Peyer's patch (tissue), 4 donors: ENCODE measurements around the gene SORBS1. TPM values are rescaled to one million over a fixed set of nuclear protein-coding genes. Genes with fewer than 3 reads are reported as not detected.

Experiments
- DNase-seq, 3 donors: peaks; one replicate each; pipeline ENCODE4 v3.0.0-alpha.2; 2017 to 2019
- H3K27ac ChIP-seq, 4 donors: fragments of 200-600 bp; sonication (generic); one replicate each; pipeline ENCODE4 v1.5.1; 2016 to 2019
- H3K27me3 ChIP-seq, 2 donors: fragments of 200-600 bp; sonication (generic); one replicate each; pipeline ENCODE4 v1.5.1; 2019
- H3K36me3 ChIP-seq, 3 donors: fragments of 200-600 bp; sonication (generic); one replicate each; pipeline ENCODE4 v1.5.1; 2016 to 2019
- H3K4me1 ChIP-seq, 4 donors: fragments of 200-600 bp; sonication (generic); one replicate each; pipeline ENCODE4 v1.5.1; 2016 to 2019
- H3K4me3 ChIP-seq, 4 donors: fragments of 200-600 bp; sonication (generic); 1 replicate in 3 of 4; 2 replicates in 1 of 4; pipeline ENCODE4 v1.5.1; 2016 to 2019; ENCODE audit warnings: mild to moderate bottlenecking in 1 of 4
- H3K9me3 ChIP-seq, 4 donors: fragments of 200-600 bp; sonication (generic); one replicate each; pipeline ENCODE4 v1.5.1; 2016 to 2019; ENCODE audit warnings: mild to moderate bottlenecking in 1 of 4
- CTCF ChIP-seq, 6 experiments: fragments of 450-650 bp in 4 of 6; fragments of 200-600 bp in 2 of 6; sonication (generic) in 1 of 6; IDR thresholded peaks; one replicate each; pipeline ENCODE4 v1.5.1; 2017 to 2019; ENCODE audit warnings: antibody characterized with exemption in 6 of 6, mild to moderate bottlenecking in 3 of 6, moderate library complexity in 1 of 6
- POLR2A ChIP-seq, 2 donors: fragments of 450-650 bp; IDR thresholded peaks; one replicate each; pipeline ENCODE4 v1.5.1; 2017; ENCODE audit warnings: antibody characterized with exemption in 2 of 2, mild to moderate bottlenecking in 2 of 2, moderate library complexity in 2 of 2
- total RNA-seq, 4 donors: library from RNA; depleted of rRNA; stranded (reverse); fragments of >200 nt; gene quantifications; one replicate each; pipeline ENCODE4 v1.1.0, GENCODE V29; 2016

SORBS1 gene
- total RNA-seq, 4 donors from 2014 or later = 34.3 to 57.1 (median 48.7) TPM

- DNase-seq = no peak
- Histone ChIP-seq H3K4me3 (no peak overlapping the region), H3K27me3 (no peaks in the 10 kb centered on the region), H3K36me3 (no peaks in the 10 kb centered on the region), H3K27ac (peak overlapping the region in 2 of 4 donors; percentile 34 to 71), H3K9me3 (no peaks in the 10 kb centered on the region), H3K4me1 (peaks cover 0 to 8% (median 0%) of the 10 kb centered on the region in 4 donors)
- TF ChIP-seq CTCF (IDR thresholded peaks at IDR 0.05) (no peak), POLR2A (IDR thresholded peaks at IDR 0.05) (no peak)
Measured at GRCh38 chr10:95535526-95535925, 25.6 kb downstream of the SORBS1 start.

- no peaks in the 10 kb centered on the region for H3K27me3 ChIP-seq
- peak overlapping the region in 1 of 4 donors; percentile 71 for H3K27ac ChIP-seq
- H3K36me3 ChIP-seq = no peaks in the 10 kb centered on the region
- no peaks in the 10 kb centered on the region for H3K9me3 ChIP-seq
- no peak overlapping the region for H3K4me3 ChIP-seq
- H3K4me1 ChIP-seq = peaks cover 0 to 11% (median 0%) of the 10 kb centered on the region in 4 donors
- TF ChIP-seq CTCF (IDR thresholded peaks at IDR 0.05) (no peak), POLR2A (IDR thresholded peaks at IDR 0.05) (no peak)
- no peak for DNase-seq
Measured at GRCh38 chr10:95533590-95533989, 27.6 kb downstream of the SORBS1 start.

DNA sequence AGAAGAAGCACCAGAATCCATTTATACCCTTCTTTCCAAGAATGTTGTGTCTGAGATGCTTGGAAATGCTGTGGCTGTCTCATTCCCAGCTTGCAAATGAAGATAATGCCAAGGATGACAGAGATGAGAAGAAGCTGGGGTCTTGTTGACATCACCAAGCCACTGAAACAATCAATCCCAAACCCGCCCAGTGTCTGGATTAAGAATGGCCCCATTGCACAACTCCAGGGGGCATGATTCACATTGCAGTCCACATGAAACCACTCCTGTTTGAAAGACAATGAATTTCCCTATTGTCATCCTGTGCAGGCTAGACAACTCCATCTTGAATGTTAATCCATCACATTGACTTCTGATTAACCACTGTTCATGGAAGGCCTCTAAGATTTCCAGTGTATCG is 28.6 kb downstream of the SORBS1 start:
- no peaks in the 10 kb centered on the region for H3K9me3 ChIP-seq
- H3K4me3 ChIP-seq = no peak overlapping the region
- TF ChIP-seq CTCF (IDR thresholded peaks at IDR 0.05) (no peak), POLR2A (IDR thresholded peaks at IDR 0.05) (no peak)
- no peaks in the 10 kb centered on the region for H3K36me3 ChIP-seq
- no peaks in the 10 kb centered on the region for H3K27me3 ChIP-seq
- no peak for DNase-seq
- H3K27ac ChIP-seq = peak overlapping the region in 2 of 4 donors; percentile 39 to 71
- peaks cover 0 to 11% (median 0%) of the 10 kb centered on the region in 4 donors for H3K4me1 ChIP-seq

- no peaks in the 10 kb centered on the region for H3K9me3 ChIP-seq
- H3K4me3 ChIP-seq = no peak overlapping the region
- TF ChIP-seq POLR2A (IDR thresholded peaks at IDR 0.05) = no peak
- TF ChIP-seq CTCF (IDR thresholded peaks at IDR 0.05) = no peak
- no peaks in the 10 kb centered on the region for H3K36me3 ChIP-seq
- no peaks in the 10 kb centered on the region for H3K27me3 ChIP-seq
- DNase-seq = no peak
- H3K4me1 ChIP-seq = peaks cover 0 to 11% (median 0%) of the 10 kb centered on the region in 4 donors
- H3K27ac ChIP-seq = peak overlapping the region in 2 of 4 donors; percentile 39 to 71
Measured at GRCh38 chr10:95531994-95532399, 29.2 kb downstream of the SORBS1 start.

DNA sequence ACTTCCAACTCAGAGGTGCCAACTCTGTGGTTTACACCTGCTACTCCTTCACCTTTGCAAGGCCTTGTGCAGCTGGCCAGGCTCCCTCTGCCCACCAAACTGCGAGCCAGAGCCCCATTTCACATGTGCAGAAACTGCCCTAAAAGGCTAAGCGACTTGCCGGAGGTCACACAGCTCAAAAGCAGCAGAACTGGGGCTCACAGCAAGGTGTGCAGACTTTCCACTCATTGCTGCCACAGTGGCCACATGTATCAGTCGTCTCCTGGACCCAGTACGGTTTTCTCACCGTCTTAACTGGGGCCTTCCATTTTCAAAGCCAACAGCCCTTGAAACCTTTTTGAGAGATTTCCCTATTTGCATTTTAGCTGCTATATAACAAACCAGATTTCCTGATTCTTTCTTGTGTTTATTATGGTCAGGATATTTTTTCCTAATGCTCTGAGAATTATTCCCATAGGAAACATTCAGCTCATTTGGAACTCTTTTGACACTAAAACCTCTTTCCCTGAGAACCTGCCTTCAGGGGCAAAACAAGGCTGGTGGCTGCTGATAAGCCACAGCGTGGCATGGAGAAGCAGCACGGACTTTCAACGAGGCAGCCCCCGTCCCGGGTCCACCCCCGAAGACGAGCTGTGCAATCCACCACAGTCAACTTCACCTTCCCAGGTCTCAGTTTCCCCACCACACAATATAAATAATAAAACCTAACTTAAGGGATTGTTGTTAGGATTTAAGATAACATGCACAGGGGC is 29.9 kb downstream of the SORBS1 start:
- TF ChIP-seq CTCF (IDR thresholded peaks at IDR 0.05) (no peak), POLR2A (IDR thresholded peaks at IDR 0.05) (no peak)
- peaks cover 0 to 14% (median 0%) of the 10 kb centered on the region in 4 donors for H3K4me1 ChIP-seq
- H3K27ac ChIP-seq = peak overlapping the region in 1 of 4 donors; percentile 71
- no peaks in the 10 kb centered on the region for H3K27me3 ChIP-seq
- H3K4me3 ChIP-seq = no peak overlapping the region
- no peak for DNase-seq
- H3K9me3 ChIP-seq = no peaks in the 10 kb centered on the region
- H3K36me3 ChIP-seq = no peaks in the 10 kb centered on the region
